DMS79 treated with DMSO at 0.1 percent for 48 hours (cell line): ENCODE measurements around the gene NXPH3.

ENCODE experiments used
- DNase-seq: peaks from one replicate; lab custom pipeline; 2025; lab: John Stamatoyannopoulos, UW

Gene NXPH3

GRCh38 chr17:49592263-49592662 is 16.6 kb downstream of the NXPH3 start:
- DNase-seq: no peak

GRCh38 chr17:49595328-49595727 is 19.7 kb downstream of the NXPH3 start:
- no peak for DNase-seq

- DNase-seq: no peak
Observed at GRCh38 chr17:49595980-49596379, 20.3 kb downstream of the NXPH3 start.

- no peak for DNase-seq
Observed at GRCh38 chr17:49596613-49597244, 21.1 kb downstream of the NXPH3 start.

GRCh38 chr17:49597436-49597835 is 21.8 kb downstream of the NXPH3 start:
- no peak for DNase-seq

GRCh38 chr17:49597928-49598655 is 22.4 kb downstream of the NXPH3 start:
- DNase-seq: no peak

- DNase-seq: no peak
Observed at GRCh38 chr17:49598918-49599317, 23.2 kb downstream of the NXPH3 start.

GRCh38 chr17:49600949-49601348 is 25.3 kb downstream of the NXPH3 start:
- no peak for DNase-seq

GRCh38 chr17:49602783-49603182 is 27.1 kb downstream of the NXPH3 start:
- no peak for DNase-seq

- DNase-seq: no peak
Observed at GRCh38 chr17:49603238-49603637, 27.6 kb downstream of the NXPH3 start.

- no peak for DNase-seq
Observed at GRCh38 chr17:49603720-49604119, 28.0 kb downstream of the NXPH3 start.

- no peak for DNase-seq
Observed at GRCh38 chr17:49604314-49604869, 28.7 kb downstream of the NXPH3 start.

- DNase-seq: no peak
Observed at GRCh38 chr17:49610883-49611584, 35.4 kb downstream of the NXPH3 start.

GRCh38 chr17:49612726-49613125 is 37.1 kb downstream of the NXPH3 start:
- no peak for DNase-seq

GRCh38 chr17:49613182-49613800 is 37.6 kb downstream of the NXPH3 start:
- DNase-seq: no peak

GRCh38 chr17:49616086-49616485 is 40.4 kb downstream of the NXPH3 start:
- DNase-seq: no peak

GRCh38 chr17:49616601-49617131 is 41.0 kb downstream of the NXPH3 start:
- DNase-seq: no peak

GRCh38 chr17:49618028-49618611 is 42.4 kb downstream of the NXPH3 start:
- no peak for DNase-seq

- no peak for DNase-seq
Observed at GRCh38 chr17:49621420-49621819, 45.7 kb downstream of the NXPH3 start.

GRCh38 chr17:49621946-49622529 is 46.4 kb downstream of the NXPH3 start:
- no peak for DNase-seq

- DNase-seq: no peak
Observed at GRCh38 chr17:49624896-49625295, 49.2 kb downstream of the NXPH3 start.
